Stimulated activated CD4-positive, alpha-beta T cell treated with anti-CD3 and anti-CD28 coated beads, Interleukin-15, amount 100 ng/mL, for 1 hour (primary cell): ENCODE results near the gene SMIM36.
"Not testable (repeated sequence)": the region's sequence is repeated elsewhere in the genome, so short reads cannot be mapped to it uniquely, and the experiment has no call there.

Source experiments
- DNase-seq, 2 donors: peaks; one replicate each; pipeline ENCODE4 v3.0.0-alpha.2; 2020; ENCODE audit warnings: low read depth in 1 of 2, low spot score in 1 of 2

The SMIM36 gene

DNA sequence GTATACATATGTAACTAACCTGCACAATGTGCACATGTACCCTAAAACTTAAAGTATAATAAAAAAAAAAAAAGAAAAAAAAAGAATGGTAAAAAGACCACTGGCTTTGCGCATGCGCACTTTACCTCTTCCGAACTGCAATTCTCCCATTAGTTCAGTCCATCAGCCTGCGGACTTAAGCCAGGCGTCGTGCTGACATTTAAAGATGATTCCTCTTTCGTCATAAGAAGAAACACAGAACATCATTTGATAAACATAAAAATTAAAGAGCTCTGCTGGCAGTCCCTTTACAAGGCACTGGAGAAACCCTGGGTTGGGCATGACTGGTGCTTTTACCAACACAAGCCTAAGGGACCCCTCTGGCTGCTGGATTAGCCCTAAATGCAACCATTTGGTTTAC, 3.6 kb downstream of the SMIM36 start:
- DNase-seq, result not testable (repeated sequence)

DNA sequence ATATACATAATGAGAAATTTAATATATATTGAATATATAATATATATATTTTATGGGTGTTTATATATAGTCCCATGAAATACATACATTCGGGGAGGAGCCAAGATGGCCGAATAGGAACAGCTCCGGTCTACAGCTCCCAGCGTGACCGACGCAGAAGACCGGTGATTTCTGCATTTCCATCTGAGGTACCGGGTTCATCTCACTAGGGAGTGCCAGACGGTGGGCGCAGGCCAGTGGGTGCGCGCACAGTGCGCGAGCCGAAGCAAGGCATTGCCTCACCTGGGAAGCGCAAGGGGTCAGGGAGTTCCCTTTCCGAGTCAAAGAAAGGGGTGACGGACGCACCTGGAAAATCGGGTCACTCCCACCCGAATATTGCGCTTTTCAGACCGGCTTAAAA, 9.6 kb downstream of the SMIM36 start:
- not testable (repeated sequence) for DNase-seq

DNA sequence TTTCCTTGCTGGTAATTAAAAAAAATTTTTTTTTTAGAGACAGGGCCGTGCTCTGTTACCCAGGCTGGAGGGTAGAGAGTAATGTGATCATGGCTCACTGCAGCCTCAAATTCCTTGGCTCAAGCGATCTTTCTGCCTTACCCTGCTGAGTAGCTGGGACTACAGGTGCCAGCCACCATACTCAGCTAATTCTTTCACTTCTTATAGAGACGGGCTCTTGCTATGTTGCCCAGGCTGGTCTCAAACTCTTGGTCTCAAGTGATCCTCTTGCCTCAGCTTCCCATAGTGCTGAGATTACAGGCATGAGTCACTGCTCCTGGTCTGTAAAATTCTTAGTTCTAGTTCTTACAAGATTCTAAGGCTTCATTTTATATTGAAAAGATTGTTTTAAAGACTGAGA, 11.1 kb downstream of the SMIM36 start:
- DNase-seq, result no peak

DNA sequence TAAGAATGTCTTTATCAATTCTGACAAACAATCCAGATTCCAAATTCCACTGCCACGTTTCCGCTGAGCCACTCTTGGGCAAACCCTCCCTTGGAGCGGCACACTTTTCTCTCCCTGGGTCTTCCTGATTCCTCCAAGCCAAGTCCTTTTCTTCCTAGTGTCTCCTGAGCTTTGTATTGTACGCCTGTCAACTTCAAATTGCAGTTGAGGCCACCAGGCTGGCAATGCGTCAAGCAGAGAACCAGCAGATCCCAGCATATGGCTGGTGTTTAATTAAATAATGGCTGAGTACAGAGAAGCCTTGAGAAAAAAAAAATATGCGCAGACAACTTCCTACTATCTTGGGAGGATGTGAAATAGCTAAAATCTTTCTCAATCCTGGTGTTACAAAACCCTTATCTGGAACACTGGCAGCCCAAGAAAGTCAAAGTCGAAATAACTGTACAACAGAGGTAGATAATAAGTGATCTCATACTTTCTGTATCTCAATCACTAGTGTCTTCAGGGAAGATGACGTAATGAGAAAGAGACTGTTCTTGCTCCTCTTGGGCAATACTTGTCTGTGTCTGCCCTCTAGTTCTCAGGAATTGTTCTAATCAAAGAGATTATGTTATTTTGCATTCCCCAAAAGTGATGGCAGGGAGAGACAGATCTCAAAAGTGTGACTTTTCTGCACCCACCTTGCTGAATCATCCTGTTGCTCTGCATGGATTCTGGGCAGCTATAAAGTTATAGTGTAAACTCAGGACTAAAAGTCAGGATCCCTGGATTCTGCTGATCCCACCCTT, 15.0 kb downstream of the SMIM36 start:
- no peak for DNase-seq

DNA sequence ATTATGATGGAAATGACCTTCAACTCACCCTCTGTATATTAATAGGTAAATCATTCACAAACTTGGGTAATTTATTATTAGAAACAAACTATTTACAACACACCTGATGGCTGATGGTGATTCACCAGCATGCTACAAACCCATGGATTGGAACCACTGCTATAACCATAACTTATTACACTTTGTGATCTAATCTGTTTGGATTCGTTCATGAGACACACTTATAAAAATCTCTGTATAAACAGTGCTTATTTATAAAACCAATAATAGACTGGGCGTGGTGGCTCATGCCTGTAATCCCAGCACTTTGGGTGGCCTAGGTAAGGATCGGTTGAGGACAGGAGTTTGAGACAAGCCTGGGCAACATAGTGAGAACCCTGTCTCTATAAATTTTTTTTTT, 16.0 kb downstream of the SMIM36 start:
- DNase-seq, result no peak

DNA sequence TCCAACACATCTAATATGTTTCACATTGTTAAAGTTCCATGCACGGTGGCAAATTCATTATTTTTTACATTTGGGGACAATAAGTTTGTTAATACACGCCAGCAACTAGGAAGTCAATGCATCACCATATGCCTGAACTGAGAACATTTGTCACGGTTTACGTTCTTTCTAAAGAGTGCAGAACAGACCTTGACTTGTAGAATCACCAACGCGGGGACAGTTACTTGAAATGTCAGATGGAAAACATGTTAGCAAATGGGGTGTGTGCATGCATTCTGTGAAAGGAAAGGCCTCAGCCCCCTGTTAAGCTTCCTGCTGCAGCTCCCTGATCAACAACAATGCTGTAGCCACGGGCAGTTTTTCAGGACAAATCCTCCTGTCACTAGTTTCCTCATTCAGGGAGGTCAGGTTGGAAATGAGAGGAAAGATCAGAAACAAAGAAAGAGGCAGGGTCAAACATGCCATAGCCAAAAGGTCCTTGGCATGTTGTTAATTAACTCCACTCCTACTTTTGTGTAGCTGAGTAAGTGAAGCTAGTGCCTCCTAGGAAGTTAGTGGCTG, 18.4 kb downstream of the SMIM36 start:
- DNase-seq, result no peak

DNA sequence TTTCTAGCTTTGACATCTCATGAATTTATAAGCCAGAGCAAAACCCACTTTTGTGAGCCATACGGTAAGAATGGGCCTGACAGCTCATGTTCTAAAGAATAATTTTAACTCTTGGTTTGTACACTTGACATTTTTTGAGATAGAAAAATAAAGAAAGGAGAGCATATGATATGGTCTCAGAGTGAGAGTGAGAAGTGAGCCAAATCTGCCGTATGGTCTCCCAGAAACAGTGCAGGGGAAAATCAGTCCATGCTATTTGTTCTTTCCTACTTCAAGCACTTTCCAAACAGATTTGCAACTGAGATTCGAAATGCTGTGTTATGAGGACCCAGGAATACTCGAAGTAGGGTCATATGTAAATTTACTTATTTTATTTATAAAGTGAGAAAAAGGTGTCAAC, 20.9 kb downstream of the SMIM36 start:
- no peak for DNase-seq

DNA sequence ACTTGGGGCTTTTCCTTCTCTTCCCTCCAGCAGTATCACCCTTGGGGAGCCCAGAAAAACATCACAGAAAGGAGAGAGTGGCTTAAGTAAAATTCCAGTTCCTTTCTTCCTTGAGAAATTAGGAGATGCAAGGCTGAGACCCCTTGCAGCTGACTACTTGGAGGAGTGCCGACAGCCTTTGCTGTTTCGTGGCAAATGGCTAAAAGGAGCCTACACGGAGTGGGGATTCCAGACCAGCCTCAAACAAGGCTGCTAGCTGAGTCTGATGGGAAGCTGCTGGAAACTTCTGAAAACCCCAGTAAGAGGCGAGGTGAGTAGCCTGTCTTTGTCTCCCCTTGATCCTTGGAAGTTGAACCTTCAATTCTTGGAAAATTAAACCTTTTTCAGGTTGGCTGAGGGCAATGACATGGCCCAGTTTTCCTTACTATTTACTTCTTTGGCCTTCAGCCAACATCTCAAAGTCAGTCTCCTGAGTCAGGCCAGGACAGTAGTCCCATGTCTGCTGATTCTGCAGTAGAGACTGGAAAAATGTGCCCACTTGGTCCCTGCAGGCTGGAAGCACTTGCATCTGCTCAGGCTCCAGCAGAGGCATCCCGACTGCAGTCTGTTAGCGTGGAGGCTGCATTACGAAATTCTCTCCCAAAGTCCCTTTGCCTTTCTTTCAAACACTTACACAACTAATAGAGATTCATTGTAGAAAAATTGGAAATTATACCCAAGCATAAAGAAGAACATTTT, 23.4 kb downstream of the SMIM36 start:
- DNase-seq, result no peak

DNA sequence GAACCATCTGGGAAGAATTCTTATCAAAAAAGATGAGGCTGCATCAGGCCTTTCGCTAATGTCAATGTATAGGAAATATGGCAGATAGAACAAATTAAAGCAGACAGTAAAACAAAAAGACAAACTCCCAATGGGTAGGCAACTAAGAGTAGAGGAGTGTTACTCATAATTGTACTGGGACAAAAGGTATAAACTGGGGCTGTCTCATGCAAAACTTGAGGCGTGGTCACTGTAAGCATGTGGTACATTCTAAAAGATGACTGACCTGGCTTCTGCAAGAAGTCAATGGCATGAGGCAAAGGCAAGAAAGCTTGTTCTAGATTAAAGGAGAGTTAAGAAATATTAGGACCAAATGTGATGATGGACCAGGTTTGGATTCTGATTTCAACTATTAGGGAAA, 26.7 kb downstream of the SMIM36 start:
- no peak for DNase-seq

DNA sequence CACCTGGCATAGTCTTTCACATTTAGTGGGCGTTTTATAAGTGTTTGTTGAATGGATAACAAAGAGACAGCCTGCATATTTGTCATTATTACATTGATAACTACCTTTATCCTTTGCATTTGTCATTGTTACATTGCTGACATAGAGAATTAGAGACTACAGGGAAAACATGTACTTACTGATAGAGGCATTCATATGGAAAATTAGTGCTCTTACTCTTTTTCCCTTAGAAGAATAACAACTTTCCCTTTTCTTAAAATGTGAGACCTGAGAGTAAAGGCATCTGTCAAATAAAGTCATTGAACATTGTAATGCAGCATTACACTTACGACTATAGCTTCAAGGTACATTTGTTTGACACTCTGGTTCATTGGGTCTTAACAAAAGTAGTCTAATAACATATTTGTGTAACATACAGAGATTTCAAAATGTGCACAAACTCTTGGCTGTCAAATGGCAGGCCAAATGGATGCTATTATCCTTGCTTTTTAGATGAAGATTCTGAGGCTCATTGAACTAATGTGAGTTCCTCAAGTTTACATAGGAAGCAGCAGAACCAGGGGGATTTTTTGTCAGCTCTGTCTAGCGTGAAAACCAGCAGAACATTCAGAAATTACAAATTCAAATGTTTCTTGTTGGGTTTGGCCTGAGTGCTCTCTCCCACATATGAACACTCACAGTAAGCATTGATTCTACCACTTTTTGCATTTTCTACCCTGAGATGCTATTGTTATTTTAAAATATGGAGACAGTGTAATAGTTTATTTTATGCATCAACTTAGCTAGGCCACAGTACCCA, 28.5 kb downstream of the SMIM36 start:
- no peak for DNase-seq

DNA sequence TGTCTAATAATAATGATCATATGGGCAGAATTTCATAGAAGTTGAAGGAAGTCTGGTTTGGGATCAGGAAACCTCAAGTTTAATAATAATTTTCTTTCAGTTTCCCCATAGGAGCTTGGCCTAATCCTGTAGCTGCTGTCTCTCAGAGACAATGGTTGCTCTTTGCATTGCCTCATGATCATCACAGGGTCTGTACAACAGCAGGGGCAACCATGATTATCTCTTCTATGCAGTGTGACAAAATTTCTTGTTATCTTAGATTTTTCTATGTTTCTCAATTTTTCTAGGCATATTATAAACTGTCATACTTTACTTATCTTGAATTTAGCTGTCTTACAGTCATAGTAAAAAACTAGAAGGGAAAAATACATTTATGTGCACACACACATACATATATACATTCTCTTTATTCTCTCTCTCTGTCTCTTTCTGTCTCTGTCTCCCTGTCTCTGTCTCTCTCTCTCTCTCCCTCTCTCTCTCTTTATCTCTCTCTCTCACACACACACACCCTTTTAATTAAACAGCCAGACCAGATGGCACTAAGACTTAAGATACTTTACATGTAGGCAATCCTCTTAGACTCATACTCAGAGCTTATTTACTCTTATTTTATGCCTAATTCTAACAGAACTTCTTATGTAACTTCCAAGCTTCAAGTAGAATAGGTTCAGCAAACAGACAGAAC, 30.5 kb downstream of the SMIM36 start:
- no peak for DNase-seq

DNA sequence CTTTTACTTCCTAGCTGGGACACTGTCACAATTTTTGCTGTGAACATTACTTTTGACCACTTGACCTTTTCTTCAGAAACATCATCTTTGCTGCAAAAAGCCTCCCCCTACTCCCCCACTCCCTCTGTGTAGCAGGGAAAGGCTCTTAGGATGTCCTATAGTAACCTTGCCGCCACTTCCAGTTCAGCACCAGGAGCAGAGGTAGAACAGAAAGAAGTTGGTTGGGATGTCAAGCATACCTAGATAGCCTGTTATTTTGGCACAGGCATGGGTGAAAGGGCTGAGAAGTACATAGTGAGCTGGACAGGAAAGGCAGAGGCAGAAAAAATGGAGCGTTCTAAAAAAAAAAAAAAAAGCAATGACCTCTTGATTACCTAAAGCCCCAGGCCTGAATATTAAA, 31.3 kb downstream of the SMIM36 start:
- DNase-seq, result no peak

DNA sequence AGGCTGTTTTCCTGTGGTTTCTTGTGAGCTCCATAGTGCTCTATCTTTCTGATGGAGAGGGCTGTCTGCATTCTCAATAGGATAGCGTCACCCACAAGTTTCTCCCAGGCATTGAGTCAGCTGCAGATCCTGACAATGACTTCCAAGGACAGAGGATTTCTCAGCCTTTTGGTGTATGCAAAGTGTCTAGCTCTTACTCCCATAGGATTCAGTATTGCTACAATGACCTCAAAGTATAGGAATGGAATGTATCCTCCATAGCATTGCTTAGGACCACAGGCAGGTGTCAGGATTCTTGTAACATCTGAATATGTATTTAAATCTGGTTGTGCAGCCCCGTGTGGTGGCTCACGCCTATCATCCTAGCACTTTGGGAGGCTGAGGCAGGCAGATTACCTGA, 32.3 kb downstream of the SMIM36 start:
- no peak for DNase-seq

DNA sequence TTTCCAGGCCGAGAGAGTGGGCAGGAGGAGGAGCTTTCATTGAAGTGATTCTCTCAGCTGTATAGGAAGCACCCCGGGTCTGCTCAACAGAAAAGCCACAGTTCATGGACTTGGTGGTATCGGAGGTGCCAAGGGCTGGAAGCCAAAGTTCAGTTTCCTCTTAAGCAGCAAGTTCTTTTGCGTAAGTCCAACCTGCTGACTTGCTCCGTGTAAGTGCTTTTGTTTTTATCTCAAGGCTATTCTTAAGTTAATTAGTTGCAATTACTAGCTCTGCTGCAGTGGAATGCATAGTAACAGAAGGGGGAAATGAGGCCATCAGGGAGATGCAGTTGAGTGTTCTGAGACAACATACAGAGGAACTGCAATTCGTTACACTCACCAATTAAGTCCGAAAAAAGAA, 44.6 kb downstream of the SMIM36 start:
- DNase-seq, result no peak

DNA sequence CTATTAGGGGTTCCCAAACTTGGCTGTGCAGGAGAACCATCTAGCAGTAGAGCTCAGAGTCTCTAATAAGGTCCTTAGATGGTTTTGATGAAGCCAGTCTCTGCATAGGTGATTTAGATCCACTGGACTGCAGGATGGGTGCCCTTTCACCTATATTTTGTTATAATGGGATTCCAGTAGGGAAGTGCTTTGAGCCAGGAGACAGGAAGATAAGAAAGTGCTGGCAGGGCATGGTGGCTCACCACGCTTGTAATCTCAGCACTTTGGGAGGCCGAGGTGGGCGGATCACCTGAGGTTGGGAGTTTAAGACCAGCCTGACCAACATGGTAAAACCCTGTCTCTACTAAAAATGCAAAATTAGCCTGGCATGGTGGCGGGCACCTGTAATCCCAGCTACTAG, 45.5 kb downstream of the SMIM36 start:
- not testable (repeated sequence) for DNase-seq

DNA sequence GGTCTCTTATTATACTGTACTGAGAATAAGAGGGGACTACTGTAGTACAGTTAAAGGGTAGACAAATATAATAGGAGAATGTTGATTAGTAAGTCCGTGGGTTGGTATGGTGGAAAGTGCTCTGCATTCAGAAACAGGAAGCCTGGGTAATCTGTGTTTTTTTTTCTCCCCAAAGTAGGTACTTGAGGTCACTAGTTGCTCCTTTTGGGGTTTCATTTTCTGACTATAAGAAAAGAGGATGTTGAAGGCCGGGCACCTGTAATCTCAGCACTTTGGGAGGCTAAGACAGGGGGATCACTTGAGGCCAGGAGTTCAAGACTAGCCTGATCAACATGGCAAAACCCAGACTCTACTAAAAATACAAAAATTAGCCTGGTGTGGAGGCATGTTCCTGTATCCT, 47.7 kb downstream of the SMIM36 start:
- no peak for DNase-seq

DNA sequence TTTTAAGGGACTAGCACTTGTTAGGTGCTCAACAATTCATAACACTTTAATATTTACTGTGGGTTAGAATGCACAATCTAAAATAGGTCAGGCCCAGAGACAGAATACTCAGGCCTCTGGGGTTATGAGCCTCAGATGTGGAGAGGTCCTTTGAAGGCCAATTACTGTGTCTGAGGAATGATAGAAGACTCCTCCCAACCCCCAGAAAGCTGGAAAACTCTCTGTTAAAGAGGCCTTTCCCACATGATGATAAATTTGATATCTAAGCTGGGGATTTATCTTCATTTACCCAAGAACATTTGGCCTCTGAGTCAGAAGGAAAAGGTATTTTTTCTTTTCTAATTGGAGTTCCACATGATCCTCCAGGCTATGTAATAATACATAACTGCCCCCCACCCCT, 48.5 kb downstream of the SMIM36 start:
- DNase-seq, result no peak

DNA sequence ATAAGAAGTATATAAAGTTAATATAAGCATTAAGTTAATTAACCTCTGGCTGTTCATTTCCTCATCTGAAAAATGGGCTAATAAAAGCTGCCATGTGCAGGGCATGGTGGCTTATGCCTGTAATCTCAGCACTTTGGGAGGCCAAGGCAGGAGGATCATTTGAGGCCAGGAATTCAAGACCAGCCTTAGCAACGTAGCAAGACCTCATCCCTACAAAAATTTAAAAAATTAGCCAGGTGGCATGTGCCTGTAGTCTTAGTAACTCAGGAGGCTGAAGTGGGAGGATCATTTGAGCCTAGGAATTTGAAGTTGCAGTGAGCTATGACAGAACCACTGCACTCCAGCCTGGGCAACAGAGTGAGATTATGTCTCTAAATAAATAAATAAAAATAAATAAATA, 49.0 kb downstream of the SMIM36 start:
- no peak for DNase-seq

DNA sequence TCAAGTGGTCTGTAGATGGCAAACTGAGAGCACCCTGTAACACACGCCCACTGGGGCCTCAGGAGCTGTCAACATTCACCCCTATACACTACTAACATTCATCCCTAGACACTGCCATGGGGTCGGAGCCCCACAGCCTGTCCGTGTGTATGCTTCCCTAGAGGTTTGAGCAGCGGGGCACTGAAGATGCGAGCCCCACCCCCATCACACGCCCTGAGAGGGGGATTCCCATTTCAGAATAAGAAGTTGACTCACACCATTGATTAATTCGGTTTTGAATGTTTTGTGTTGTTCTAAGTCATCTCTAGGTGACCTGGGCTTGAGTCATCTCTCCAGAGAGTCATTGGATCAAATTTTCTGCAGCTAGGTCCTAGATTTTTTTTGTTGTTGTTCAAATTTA, 52.3 kb downstream of the SMIM36 start:
- DNase-seq, result peak in 1 of 2 donors; percentile 30

DNA sequence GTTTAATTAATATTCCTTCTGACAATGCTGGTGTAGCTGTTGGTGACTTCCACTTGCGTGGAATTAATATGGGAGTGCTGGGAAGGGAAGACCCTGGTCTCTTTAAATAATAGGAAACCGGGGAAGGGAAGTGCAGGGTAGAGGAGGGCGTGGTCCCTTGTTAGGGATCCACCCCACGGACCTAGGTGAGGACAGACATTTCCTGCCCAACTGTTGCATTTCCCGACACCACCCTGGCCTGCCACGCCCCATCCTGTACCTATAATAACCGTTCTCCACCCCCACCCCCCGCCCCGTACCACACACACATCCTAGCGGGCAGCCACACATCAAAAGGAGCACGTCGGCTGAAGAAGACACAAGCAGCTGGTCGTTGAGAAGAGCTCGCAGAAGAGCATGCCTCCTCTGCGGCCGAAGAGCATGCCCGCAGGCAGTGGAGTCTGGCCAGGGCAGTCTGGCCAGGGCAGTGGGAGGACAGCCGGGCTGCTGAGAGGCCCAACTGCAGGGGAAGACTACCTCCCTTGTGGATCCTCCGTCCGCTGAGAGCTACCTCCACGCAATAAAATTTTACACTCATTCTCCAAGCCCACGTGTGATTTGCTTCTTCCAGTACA, 52.9 kb downstream of the SMIM36 start:
- no peak for DNase-seq
